Endothelial cell (in vitro differentiated cells): ENCODE measurements around the gene GSPT1. TPM values are rescaled to one million over a fixed set of nuclear protein-coding genes. Genes with fewer than 3 reads are reported as not detected.

Experiments used
- DNase-seq: peaks from one replicate; pipeline ENCODE4 v3.0.0; 2021; ENCODE audit warnings: low spot score
- H3K27ac Mint-ChIP-seq: one replicate; pipeline ENCODE4 v1.8.0; 2021; ENCODE audit warnings: mixed read lengths, inconsistent platforms; ENCODE audit not compliant: unreplicated experiment
- H3K27me3 Mint-ChIP-seq: one replicate; pipeline ENCODE4 v1.8.0; 2021; ENCODE audit warnings: mild to moderate bottlenecking, moderate library complexity, mixed read lengths, inconsistent platforms; ENCODE audit not compliant: unreplicated experiment
- H3K36me3 Mint-ChIP-seq: one replicate; pipeline ENCODE4 v1.8.0; 2021; ENCODE audit warnings: mild to moderate bottlenecking, low read depth, mixed read lengths, inconsistent platforms; ENCODE audit not compliant: unreplicated experiment
- H3K4me1 Mint-ChIP-seq: one replicate; pipeline ENCODE4 v1.8.0; 2021; ENCODE audit warnings: mild to moderate bottlenecking, mixed read lengths, inconsistent platforms; ENCODE audit not compliant: unreplicated experiment
- H3K4me3 Mint-ChIP-seq: one replicate; pipeline ENCODE4 v1.8.0; 2021; ENCODE audit warnings: mild to moderate bottlenecking, mixed read lengths, inconsistent platforms; ENCODE audit not compliant: unreplicated experiment
- H3K9me3 Mint-ChIP-seq: one replicate; pipeline ENCODE4 v1.8.0; 2021; ENCODE audit warnings: mixed read lengths, inconsistent platforms; ENCODE audit not compliant: unreplicated experiment
- total RNA-seq: library from RNA; stranded (reverse); fragmentation: NEBNext Ultra II Directional; extraction: Animal tissue kit (Norgen Biotek cat#: 25700); gene quantifications from one replicate; pipeline ENCODE4 v1.2.1, GENCODE V29; 2021; ENCODE audit not compliant: unreplicated experiment
- TF ChIP-seq, protein P1 (sequence below): fragments of 200-600 bp; sonication (generic); IDR thresholded peaks from one replicate; pipeline ENCODE4 v1.5.0; 2021; ENCODE audit warnings: antibody characterized with exemption; ENCODE audit not compliant: unreplicated experiment

The GSPT1 gene
- total RNA-seq, 1 donor from 2014 or later, result 99.8 TPM

DNA sequence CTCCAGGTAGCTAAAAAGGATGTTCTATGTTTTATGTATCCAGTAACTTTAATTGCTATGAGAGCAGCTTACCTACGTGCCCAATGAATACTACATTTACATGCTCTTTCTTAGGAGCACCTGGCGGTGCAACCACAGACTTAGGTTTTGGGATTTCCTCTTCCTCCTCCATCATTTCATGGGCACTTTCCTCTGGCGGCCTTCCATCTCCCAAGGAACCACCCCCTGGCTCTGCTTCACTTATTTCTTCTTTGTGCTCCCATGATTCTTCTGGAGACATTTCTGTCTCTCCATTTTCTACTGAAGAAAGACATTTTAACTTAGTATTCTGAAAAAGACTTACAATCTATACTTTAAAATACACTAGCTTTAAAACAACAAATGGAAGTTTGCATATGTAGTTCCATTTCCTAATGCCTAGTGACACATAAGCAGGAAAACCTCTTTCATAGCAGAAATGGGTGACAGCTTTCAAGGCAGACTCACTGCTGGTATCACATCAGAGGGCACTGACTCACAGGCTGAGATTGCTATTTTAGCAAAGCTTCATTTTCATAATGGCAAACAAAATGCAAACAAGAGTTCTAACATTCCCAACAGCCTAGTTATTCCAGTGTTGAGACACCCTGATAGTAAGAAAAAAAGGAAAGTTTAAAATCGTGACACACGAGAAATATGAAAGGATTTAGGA, 19.1 kb downstream of the GSPT1 start:
- Mint-ChIP-seq H3K36me3 (peaks cover 5% of the 10 kb centered on the region), H3K27me3 (peaks cover 2% of the 10 kb centered on the region), H3K4me1 (peaks cover 6% of the 10 kb centered on the region), H3K27ac (no peak overlapping the region), H3K4me3 (no peak overlapping the region), H3K9me3 (no peaks in the 10 kb centered on the region)
- no peak for DNase-seq
- TF ChIP-seq, protein P1, sequence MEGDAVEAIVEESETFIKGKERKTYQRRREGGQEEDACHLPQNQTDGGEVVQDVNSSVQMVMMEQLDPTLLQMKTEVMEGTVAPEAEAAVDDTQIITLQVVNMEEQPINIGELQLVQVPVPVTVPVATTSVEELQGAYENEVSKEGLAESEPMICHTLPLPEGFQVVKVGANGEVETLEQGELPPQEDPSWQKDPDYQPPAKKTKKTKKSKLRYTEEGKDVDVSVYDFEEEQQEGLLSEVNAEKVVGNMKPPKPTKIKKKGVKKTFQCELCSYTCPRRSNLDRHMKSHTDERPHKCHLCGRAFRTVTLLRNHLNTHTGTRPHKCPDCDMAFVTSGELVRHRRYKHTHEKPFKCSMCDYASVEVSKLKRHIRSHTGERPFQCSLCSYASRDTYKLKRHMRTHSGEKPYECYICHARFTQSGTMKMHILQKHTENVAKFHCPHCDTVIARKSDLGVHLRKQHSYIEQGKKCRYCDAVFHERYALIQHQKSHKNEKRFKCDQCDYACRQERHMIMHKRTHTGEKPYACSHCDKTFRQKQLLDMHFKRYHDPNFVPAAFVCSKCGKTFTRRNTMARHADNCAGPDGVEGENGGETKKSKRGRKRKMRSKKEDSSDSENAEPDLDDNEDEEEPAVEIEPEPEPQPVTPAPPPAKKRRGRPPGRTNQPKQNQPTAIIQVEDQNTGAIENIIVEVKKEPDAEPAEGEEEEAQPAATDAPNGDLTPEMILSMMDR, result no peak

DNA sequence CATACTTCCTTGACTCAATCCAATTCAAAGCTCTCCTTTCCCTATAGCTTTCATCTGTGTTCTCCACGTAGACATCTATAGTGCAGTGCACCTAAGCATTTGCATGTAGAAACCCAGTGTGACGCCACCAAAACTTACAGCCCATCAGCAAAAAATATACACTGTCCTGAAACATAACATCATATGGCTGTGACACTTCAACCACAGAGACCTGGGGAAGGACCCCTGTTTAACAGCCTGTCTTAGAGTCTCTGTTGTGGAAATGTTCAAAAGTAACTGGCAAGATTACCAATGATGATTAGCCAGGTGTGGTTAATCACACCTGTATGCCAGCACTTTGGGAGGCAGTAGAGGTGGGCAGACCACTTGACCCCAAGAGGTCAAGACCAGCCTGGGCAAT, 22.2 kb downstream of the GSPT1 start:
- Mint-ChIP-seq H3K27me3 (no peaks in the 10 kb centered on the region), H3K27ac (no peak overlapping the region), H3K4me1 (peaks cover 4% of the 10 kb centered on the region), H3K9me3 (no peaks in the 10 kb centered on the region), H3K4me3 (no peak overlapping the region), H3K36me3 (peaks cover 5% of the 10 kb centered on the region)
- no peak for DNase-seq
- TF ChIP-seq, protein P1, result no peak

DNA sequence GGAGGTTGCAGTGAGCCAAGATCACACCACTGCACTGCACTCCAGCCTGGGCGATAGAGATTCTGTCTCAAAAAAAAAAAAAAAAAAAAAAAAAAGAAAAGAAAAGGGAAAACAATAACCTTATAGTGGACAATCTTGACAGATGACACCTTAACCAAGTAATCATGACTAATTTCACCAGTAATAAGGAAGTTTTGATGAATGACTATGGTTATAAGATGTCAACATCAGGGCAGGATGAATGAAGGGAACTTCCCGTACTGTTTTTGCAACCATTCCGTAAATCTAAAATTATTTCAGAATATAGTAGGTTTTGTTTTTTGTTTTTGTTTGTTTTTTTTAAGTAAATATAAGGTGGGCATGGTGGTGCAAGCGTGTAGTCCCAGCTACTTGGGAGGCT, 23.0 kb downstream of the GSPT1 start:
- H3K4me1 Mint-ChIP-seq, result no peaks in the 10 kb centered on the region
- TF ChIP-seq, protein P1, result no peak
- no peak overlapping the region for H3K4me3 Mint-ChIP-seq
- DNase-seq, result no peak
- H3K9me3 Mint-ChIP-seq, result no peaks in the 10 kb centered on the region
- H3K27ac Mint-ChIP-seq, result no peak overlapping the region
- H3K27me3 Mint-ChIP-seq, result peaks cover 4% of the 10 kb centered on the region
- peaks cover 6% of the 10 kb centered on the region for H3K36me3 Mint-ChIP-seq

DNA sequence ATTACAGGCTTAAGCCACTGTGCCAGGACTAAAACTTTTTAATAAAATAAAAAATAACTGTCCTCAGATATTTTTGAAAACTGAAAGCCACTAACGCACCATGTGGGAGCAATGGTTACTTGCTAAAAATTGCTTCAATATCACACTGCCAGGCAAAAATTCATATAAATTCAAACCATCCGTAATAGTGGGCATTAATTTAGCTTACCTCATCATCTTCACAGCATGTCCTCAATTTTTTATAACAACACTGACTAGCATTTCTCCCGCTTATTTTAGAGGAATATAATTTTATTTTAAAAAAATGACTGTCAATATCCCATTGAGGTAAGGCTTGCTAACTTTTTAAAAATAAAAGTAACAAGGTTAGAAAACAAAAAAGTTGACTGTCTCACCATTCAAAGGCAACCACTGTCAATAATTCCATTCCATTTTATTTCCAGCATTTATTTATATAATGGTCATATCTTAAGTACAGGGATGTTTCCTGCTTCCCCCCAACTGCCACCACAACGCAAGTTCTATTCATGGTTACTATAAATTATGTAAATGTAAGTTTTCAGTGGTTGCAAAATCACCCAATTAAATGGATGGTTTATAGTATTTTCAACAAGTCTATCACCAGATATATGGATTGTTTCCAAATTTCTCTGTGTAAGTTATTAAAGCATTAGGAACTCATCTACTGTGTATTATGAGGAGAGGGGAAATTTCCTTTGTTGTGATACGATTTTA, 25.4 kb downstream of the GSPT1 start:
- DNase-seq, result no peak
- H3K27me3 Mint-ChIP-seq, result peaks cover 4% of the 10 kb centered on the region
- TF ChIP-seq, protein P1, result no peak
- H3K4me1 Mint-ChIP-seq, result no peaks in the 10 kb centered on the region
- no peaks in the 10 kb centered on the region for H3K9me3 Mint-ChIP-seq
- peaks cover 25% of the 10 kb centered on the region for H3K36me3 Mint-ChIP-seq
- H3K27ac Mint-ChIP-seq, result no peak overlapping the region
- no peak overlapping the region for H3K4me3 Mint-ChIP-seq

DNA sequence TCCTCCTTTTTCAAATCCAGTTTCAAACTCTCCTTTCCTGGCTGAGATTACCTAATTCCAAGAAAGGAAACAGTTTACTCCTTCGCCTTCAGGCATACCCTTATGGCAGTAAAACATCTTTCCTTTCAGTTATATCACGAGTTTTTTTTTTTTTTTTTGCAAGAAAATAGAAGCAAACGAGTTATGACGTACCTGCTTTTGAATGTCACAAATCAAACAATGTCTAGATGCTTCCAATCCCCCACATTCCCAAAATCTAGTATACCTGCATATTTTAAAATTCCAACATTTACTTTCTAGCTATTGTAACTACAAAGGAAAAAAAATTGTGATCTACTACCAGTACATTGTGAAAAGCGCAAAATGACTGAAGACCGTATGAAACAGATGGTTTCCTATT, 28.9 kb downstream of the GSPT1 start:
- Mint-ChIP-seq H3K4me3 (peak overlapping the region; percentile 14), H3K36me3 (peaks cover 21% of the 10 kb centered on the region), H3K9me3 (no peaks in the 10 kb centered on the region), H3K27me3 (peaks cover 4% of the 10 kb centered on the region), H3K27ac (no peak overlapping the region), H3K4me1 (no peaks in the 10 kb centered on the region)
- DNase-seq, result no peak
- TF ChIP-seq, protein P1, result no peak
